Measurements from ENCODE around the gene NCOA3. TPM values are rescaled to one million over a fixed set of nuclear protein-coding genes. Genes with fewer than 3 reads are reported as not detected.
"Not testable (repeated sequence)": the region's sequence is repeated elsewhere in the genome, so short reads cannot be mapped to it uniquely, and the experiment has no call there.

Gene NCOA3
- total RNA-seq, 1 donor from 2014 or later = 42.8 TPM

DNA sequence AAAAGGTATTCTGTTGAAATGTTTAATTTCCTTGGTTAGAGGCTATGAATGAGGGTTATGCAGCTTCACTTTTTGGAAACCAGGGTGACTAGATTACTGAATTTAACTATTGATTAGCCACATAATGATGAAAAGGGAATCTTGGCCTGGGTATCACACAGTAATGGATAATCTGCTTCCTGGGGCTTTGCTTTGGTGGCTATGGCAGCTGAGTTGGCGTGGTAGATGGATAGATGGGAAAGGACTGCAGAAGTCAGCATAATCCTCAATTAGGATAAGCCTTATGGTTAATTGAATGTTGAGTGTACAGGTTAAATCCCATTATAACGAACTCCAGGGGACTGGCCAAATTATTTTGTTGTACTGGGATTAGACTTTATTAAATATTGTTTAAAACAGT, 5.2 kb downstream of the NCOA3 start:
- DNase-seq (ENCODE audit: low spot score, unreplicated experiment) = no peak
- Mint-ChIP-seq H3K9me3 (ENCODE audit: low read depth) (no peaks in the 10 kb centered on the region), H3K4me1 (ENCODE audit: low read depth) (peaks cover 35% of the 10 kb centered on the region), H3K4me3 (ENCODE audit: low read depth) (no peak overlapping the region), H3K27ac (peak overlapping the region; percentile 22), H3K36me3 (ENCODE audit: insufficient read depth) (peaks cover 2% of the 10 kb centered on the region), H3K27me3 (no peaks in the 10 kb centered on the region)
- TF ChIP-seq CTCF (IDR thresholded peaks at IDR 0.05; ENCODE audit: unreplicated experiment) = no peak

GRCh38 chr20:47507275-47507981, 5.7 kb downstream of the NCOA3 start:
- not testable (repeated sequence) for H3K9me3 Mint-ChIP-seq (ENCODE audit: low read depth); DNase-seq (ENCODE audit: low spot score, unreplicated experiment); H3K4me3 Mint-ChIP-seq (ENCODE audit: low read depth); H3K27me3 Mint-ChIP-seq; H3K27ac Mint-ChIP-seq; H3K36me3 Mint-ChIP-seq (ENCODE audit: insufficient read depth)
- peaks cover 35% of the 10 kb centered on the region for H3K4me1 Mint-ChIP-seq (ENCODE audit: low read depth)

GRCh38 chr20:47508278-47508677, 6.6 kb downstream of the NCOA3 start:
- Mint-ChIP-seq H3K27ac (peak overlapping the region; percentile 77), H3K27me3 (no peaks in the 10 kb centered on the region), H3K36me3 (ENCODE audit: insufficient read depth) (peaks cover 2% of the 10 kb centered on the region), H3K9me3 (ENCODE audit: low read depth) (no peaks in the 10 kb centered on the region), H3K4me3 (ENCODE audit: low read depth) (no peak overlapping the region), H3K4me1 (ENCODE audit: low read depth) (peaks cover 32% of the 10 kb centered on the region)
- DNase-seq (ENCODE audit: low spot score, unreplicated experiment) = no peak
- no peak for TF ChIP-seq CTCF (IDR thresholded peaks at IDR 0.05; ENCODE audit: unreplicated experiment)

- peak overlapping the region; percentile 7 for H3K27ac Mint-ChIP-seq
- H3K27me3 Mint-ChIP-seq = no peaks in the 10 kb centered on the region
- H3K36me3 Mint-ChIP-seq (ENCODE audit: insufficient read depth) = peaks cover 2% of the 10 kb centered on the region
- no peak overlapping the region for H3K4me3 Mint-ChIP-seq (ENCODE audit: low read depth)
- no peaks in the 10 kb centered on the region for H3K9me3 Mint-ChIP-seq (ENCODE audit: low read depth)
- no peak for TF ChIP-seq CTCF (IDR thresholded peaks at IDR 0.05; ENCODE audit: unreplicated experiment)
- DNase-seq (ENCODE audit: low spot score, unreplicated experiment) = no peak
- H3K4me1 Mint-ChIP-seq (ENCODE audit: low read depth) = peaks cover 28% of the 10 kb centered on the region
Observed at GRCh38 chr20:47509104-47509661, 7.5 kb downstream of the NCOA3 start.

DNA sequence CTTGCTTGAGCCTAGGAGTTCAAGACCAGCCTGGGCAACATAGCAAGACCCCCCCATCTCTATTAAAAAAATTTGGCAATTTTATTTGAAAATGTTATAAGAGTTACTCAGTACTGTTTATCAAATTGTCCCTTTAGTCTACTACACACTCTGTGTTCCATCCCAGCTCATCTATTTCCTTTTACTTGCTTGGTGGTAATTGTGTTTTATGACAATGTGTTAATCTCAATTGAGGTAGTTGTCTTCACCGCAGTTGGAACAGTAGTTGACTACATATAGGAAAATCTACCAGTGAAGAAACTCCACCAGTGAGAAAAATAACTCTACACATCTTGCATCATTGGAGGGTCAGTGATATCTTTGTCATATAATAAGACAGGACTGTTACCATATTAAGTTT, 8.0 kb downstream of the NCOA3 start:
- no peak overlapping the region for H3K27ac Mint-ChIP-seq
- TF ChIP-seq CTCF (IDR thresholded peaks at IDR 0.05; ENCODE audit: unreplicated experiment) = no peak
- no peaks in the 10 kb centered on the region for H3K9me3 Mint-ChIP-seq (ENCODE audit: low read depth)
- no peak for DNase-seq (ENCODE audit: low spot score, unreplicated experiment)
- H3K36me3 Mint-ChIP-seq (ENCODE audit: insufficient read depth) = peaks cover 2% of the 10 kb centered on the region
- no peaks in the 10 kb centered on the region for H3K27me3 Mint-ChIP-seq
- H3K4me3 Mint-ChIP-seq (ENCODE audit: low read depth) = no peak overlapping the region
- H3K4me1 Mint-ChIP-seq (ENCODE audit: low read depth) = peaks cover 27% of the 10 kb centered on the region

DNA sequence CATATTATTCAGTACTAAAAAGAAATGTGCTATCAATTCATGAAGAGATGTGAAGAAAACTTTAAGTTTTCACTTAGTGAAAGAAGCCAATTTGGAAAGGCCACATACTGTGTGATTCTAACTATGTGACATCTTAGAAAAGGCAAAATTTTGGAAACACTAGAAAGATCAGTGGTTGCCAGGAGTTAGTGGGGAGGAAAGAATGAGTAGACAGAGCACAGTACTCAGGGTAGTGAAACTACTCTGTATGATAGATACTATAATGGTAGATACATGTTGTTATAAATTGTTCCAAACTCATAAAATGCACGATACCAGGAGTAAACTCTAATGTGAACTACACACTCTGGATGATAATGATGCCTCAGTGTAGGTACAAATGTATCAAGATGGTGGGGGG, 14.2 kb downstream of the NCOA3 start:
- no peak for DNase-seq (ENCODE audit: low spot score, unreplicated experiment)
- no peaks in the 10 kb centered on the region for H3K27me3 Mint-ChIP-seq
- peaks cover 8% of the 10 kb centered on the region for H3K9me3 Mint-ChIP-seq (ENCODE audit: low read depth)
- peaks cover 18% of the 10 kb centered on the region for H3K36me3 Mint-ChIP-seq (ENCODE audit: insufficient read depth)
- H3K4me3 Mint-ChIP-seq (ENCODE audit: low read depth) = no peak overlapping the region
- no peak for TF ChIP-seq CTCF (IDR thresholded peaks at IDR 0.05; ENCODE audit: unreplicated experiment)
- H3K4me1 Mint-ChIP-seq (ENCODE audit: low read depth) = peaks cover 3% of the 10 kb centered on the region
- H3K27ac Mint-ChIP-seq = peak overlapping the region; percentile 60
